IPS DF 4.7 (cell line): ENCODE measurements around the gene CPSF4L.
"Not testable (repeated sequence)": the region's sequence is repeated elsewhere in the genome, so short reads cannot be mapped to it uniquely, and the experiment has no call there.

Source experiments
- DNase-seq: peaks from one replicate; pipeline ENCODE4 v3.0.0-alpha.2; 2013; ENCODE audit warnings: low spot score; ENCODE audit errors: extremely low read depth

Gene CPSF4L

GRCh38 chr17:73268582-73269328 is 7.1 kb upstream of the CPSF4L start:
- no peak for DNase-seq

GRCh38 chr17:73267648-73268537 is 6.2 kb upstream of the CPSF4L start:
- DNase-seq: no peak

DNA sequence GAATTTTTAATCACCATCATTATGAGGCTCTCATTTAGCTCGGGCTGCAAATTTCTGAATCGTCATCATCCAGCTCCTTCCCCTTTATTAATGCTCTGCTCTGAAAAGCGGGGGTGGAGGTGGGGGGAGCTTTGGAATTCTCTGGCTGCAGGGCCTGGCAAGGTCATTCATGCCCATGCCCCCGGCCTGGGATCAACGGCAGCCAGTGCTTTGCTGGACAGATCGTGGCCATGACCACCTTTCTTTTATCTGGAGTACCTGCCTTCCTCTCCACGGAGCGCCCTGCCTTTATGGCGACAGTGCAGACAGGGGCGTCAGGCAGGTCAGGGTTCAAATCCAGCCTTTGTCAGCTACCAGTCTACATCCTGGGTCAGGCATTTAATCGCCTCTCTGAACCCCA is 5.1 kb upstream of the CPSF4L start:
- no peak for DNase-seq

GRCh38 chr17:73265646-73266640 is 4.3 kb upstream of the CPSF4L start:
- DNase-seq: no peak

DNA sequence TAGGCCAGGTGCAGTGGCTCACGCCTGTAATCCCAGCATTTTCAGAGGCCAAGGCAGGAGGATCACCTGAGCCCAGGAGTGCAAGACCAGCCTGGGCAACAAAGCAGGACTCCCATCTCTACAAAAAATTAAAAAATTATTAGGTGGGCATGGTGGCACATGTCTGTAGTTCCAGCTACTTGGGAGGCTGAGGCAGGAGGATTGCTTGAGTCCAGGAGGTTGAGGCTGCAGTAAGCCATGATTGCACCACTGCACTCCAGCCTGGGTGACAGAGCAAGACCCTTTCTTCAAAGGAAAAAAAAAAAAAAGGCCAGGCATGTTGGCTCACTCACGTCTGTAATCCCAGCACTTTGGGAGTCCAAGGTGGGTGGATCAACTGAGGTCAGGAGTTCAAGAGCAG is 2.8 kb upstream of the CPSF4L start:
- DNase-seq: not testable (repeated sequence)

DNA sequence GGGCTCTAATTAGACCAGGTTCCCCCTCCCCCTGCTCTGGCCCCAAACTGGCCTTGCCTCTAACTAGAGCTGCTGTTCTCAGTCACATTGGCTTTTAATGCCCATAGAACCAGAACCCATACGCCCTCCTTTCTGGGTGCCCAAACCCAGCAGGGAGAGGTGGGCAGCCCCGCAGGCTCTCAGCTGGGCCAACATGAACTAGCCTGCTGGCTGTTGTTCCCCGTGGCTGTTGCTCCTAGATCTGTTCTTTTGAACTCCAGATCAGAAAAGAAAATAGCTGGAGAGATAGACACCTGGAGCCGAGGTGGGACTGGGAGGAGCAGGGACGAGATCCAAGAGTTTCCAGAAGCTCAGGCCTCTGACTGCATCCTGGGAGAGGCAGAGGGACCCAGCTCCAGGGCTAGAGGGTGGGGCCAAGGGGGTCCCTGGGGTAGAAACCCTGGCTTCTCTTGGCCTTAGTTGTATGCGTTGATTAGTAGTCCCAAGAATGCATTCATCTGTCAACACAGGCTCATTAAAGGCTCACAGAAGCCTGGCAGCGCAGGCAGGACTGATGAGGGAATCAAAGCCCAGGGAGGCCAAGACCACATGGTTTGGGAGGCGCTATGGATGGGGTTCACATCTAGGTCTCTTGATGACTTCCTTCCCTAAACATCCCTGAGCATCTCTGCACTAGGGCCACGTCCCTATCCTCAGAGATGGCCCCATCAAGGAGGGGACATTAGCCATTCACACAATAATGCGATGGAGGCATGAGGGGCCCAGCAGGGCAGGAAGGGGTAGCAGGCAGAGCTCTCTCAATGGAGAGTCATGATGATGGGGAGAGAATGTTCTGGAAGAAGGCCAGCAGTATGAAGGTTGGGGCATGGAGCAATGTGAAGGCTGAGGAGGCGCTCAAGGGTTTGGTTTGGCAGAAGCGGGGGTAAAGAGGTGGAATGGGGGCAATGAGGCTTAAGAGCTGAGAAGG is 1.3 kb upstream of the CPSF4L start:
- DNase-seq: no peak

GRCh38 chr17:73261952-73262675 is 434 bp upstream of the CPSF4L start:
- DNase-seq: no peak

GRCh38 chr17:73257516-73257915 is 4.2 kb downstream of the CPSF4L start:
- no peak for DNase-seq

GRCh38 chr17:73256220-73256619 is 5.5 kb downstream of the CPSF4L start:
- no peak for DNase-seq

DNA sequence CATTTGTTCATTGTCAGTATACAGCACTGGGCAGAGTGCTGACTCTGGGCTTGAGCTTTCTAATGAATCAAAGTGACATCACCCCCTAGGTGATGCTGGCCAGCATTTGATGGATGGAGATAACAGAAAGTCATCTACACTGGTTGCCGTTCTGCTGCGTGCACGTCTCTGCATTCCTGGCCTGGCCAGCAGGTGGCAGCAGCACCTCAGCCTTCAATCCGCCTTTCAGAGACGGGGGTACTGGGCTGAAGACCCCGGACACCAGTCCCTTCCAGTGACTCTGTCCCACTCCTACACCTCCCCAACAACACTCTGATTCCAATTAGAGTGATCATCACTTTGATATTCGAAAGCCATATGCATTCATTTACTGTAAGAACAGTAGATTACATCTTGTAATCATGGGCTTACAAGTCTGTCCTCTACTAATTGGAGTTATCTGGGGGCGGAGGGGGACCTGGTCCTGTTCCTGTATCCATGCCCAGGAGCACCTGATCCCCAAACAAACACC is 6.0 kb downstream of the CPSF4L start:
- peak; percentile 44 for DNase-seq

- no peak for DNase-seq
These were observed 9.8 kb downstream of the CPSF4L start for GRCh38 chr17:73251871-73252270.

- DNase-seq: no peak
These were observed 10.6 kb downstream of the CPSF4L start for GRCh38 chr17:73250851-73251640.

- no peak for DNase-seq
These were observed 12.0 kb downstream of the CPSF4L start for GRCh38 chr17:73249700-73250099.

GRCh38 chr17:73248532-73248931 is 13.1 kb downstream of the CPSF4L start:
- no peak for DNase-seq

GRCh38 chr17:73247726-73248125 is 14.0 kb downstream of the CPSF4L start:
- DNase-seq: no peak

DNA sequence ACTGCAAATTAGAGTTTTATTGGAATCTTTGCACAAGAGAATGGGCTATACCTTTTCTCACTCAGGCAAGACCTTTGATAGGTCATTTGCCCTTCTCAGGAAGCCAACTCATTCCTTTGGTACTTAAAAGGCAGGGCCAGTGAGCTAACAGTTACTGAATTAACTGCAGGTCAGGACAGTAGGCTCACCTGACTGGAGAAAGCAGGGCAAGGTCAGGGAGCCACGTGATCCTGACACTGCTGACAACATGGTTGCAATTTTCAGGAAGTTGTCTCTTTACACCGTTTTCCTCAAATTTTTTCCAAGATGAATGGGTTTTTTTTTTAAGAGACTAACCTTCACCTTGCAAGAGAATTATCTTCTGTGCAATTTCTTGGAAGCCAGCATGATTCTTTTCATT is 21.1 kb downstream of the CPSF4L start:
- DNase-seq: no peak

GRCh38 chr17:73237714-73238113 is 24.0 kb downstream of the CPSF4L start:
- DNase-seq: no peak

GRCh38 chr17:73234736-73235135 is 26.9 kb downstream of the CPSF4L start:
- DNase-seq: no peak
